Measurements from ENCODE around the gene PCDHB1. TPM values are rescaled to one million over a fixed set of nuclear protein-coding genes. Genes with fewer than 3 reads are reported as not detected.
A peak's percentile ranks its signal among the peaks of the same experiment; 100 is the strongest.

PCDHB1 gene
- total RNA-seq, 2 donors from 2014 or later = not detected

GRCh38 chr5:141040771-141041426 lies 10.3 kb upstream of the PCDHB1 start:
- no peaks in the 10 kb centered on the region for H3K36me3 ChIP-seq
- H3K4me3 ChIP-seq = peak overlapping the region; percentile 51
- no peak overlapping the region for H3K27ac ChIP-seq
- peaks cover 0 to 10% of the 10 kb centered on the region in 2 donors for H3K4me1 ChIP-seq (ENCODE audit: control insufficient read depth in 1 of 2, low read depth in 2 of 2)
- no peaks in the 10 kb centered on the region for H3K27me3 ChIP-seq (replicated peaks; ENCODE audit: insufficient read depth)
- TF ChIP-seq CTCF (IDR thresholded peaks at IDR 0.05) = peak; percentile 71
- H3K9me3 ChIP-seq = no peaks in the 10 kb centered on the region
- ATAC-seq (ENCODE audit: insufficient number of reproducible peaks, low FRiP score, low read depth) = peak; percentile 51
- DNase-seq (ENCODE audit: low spot score) = peak; percentile 45

- H3K27me3 ChIP-seq (replicated peaks; ENCODE audit: insufficient read depth) = no peaks in the 10 kb centered on the region
- H3K27ac ChIP-seq = no peak overlapping the region
- H3K4me3 ChIP-seq = no peak overlapping the region
- no peak for TF ChIP-seq CTCF (IDR thresholded peaks at IDR 0.05)
- DNase-seq (ENCODE audit: low spot score) (no peak), ATAC-seq (ENCODE audit: insufficient number of reproducible peaks, low FRiP score, low read depth) (no peak)
- no peaks in the 10 kb centered on the region for H3K36me3 ChIP-seq
- peaks cover 0 to 10% of the 10 kb centered on the region in 2 donors for H3K4me1 ChIP-seq (ENCODE audit: control insufficient read depth in 1 of 2, low read depth in 2 of 2)
- H3K9me3 ChIP-seq = no peaks in the 10 kb centered on the region
These were observed 9.8 kb upstream of the PCDHB1 start for GRCh38 chr5:141041427-141041785.

- Histone ChIP-seq H3K27ac (no peak overlapping the region), H3K4me1 (ENCODE audit: control insufficient read depth in 1 of 2, low read depth in 2 of 2) (peaks cover 0 to 10% of the 10 kb centered on the region in 2 donors), H3K9me3 (no peaks in the 10 kb centered on the region), H3K36me3 (no peaks in the 10 kb centered on the region), H3K27me3 (replicated peaks; ENCODE audit: insufficient read depth) (no peaks in the 10 kb centered on the region), H3K4me3 (no peak overlapping the region)
- no peak for ATAC-seq (ENCODE audit: insufficient number of reproducible peaks, low FRiP score, low read depth)
- DNase-seq (ENCODE audit: low spot score) = no peak
- no peak for TF ChIP-seq CTCF (IDR thresholded peaks at IDR 0.05)
These were observed 8.6 kb upstream of the PCDHB1 start for GRCh38 chr5:141042555-141042954.

GRCh38 chr5:141051521-141051866 lies 320 bp downstream of the PCDHB1 start:
- Histone ChIP-seq H3K36me3 (no peaks in the 10 kb centered on the region), H3K27ac (no peak overlapping the region), H3K9me3 (no peaks in the 10 kb centered on the region), H3K27me3 (replicated peaks; ENCODE audit: insufficient read depth) (no peaks in the 10 kb centered on the region), H3K4me3 (peak overlapping the region; percentile 68), H3K4me1 (ENCODE audit: control insufficient read depth in 1 of 2, low read depth in 2 of 2) (no peaks in the 10 kb centered on the region)
- TF ChIP-seq CTCF (IDR thresholded peaks at IDR 0.05) = no peak
- no peak for ATAC-seq (ENCODE audit: insufficient number of reproducible peaks, low FRiP score, low read depth)
- no peak for DNase-seq (ENCODE audit: low spot score)

- no peaks in the 10 kb centered on the region for H3K27me3 ChIP-seq (replicated peaks; ENCODE audit: insufficient read depth)
- H3K4me1 ChIP-seq (ENCODE audit: control insufficient read depth in 1 of 2, low read depth in 2 of 2) = no peaks in the 10 kb centered on the region
- H3K27ac ChIP-seq = no peak overlapping the region
- no peak for TF ChIP-seq CTCF (IDR thresholded peaks at IDR 0.05)
- peaks cover 3% of the 10 kb centered on the region for H3K9me3 ChIP-seq
- no peak for DNase-seq (ENCODE audit: low spot score)
- peak overlapping the region; percentile 62 for H3K4me3 ChIP-seq
- H3K36me3 ChIP-seq = no peaks in the 10 kb centered on the region
- no peak for ATAC-seq (ENCODE audit: insufficient number of reproducible peaks, low FRiP score, low read depth)
These were observed 26.7 kb downstream of the PCDHB1 start for GRCh38 chr5:141077826-141078225.

All from thoracic aorta (tissue), 2 donors.